ENCODE results near the gene RFXANK.

DNA sequence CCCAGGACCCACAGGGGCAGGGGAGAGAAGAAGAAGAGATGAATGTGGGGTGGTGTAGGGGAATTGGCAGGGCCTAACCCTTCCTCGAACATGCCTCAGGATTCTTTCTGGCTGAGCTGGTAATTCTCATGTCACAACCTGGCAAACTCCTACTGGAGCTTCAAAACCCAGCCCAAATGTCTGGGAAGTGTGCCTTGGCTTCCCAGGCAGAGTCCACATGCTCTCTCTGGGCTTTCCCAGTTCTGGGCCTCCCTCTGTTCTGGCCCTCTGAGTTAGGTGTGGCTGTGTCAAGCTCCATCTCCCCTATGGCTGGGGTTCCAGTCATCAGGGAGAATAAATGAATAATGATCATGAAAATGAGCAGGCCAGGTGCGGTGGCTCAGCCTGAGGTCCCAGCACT is 42.6 kb upstream of the RFXANK start:
- TF ChIP-seq BACH2 (CRISPR knock-in tag; IDR thresholded peaks at IDR 0.05; ENCODE audit: borderline replicate concordance), result no peak
- peak; percentile 95 for TF ChIP-seq ZFP3 (CRISPR knock-in tag; IDR thresholded peaks at IDR 0.05)
- TF ChIP-seq SNAI2 (CRISPR knock-in tag; IDR thresholded peaks at IDR 0.05), result no peak
- TF ChIP-seq, protein P1, sequence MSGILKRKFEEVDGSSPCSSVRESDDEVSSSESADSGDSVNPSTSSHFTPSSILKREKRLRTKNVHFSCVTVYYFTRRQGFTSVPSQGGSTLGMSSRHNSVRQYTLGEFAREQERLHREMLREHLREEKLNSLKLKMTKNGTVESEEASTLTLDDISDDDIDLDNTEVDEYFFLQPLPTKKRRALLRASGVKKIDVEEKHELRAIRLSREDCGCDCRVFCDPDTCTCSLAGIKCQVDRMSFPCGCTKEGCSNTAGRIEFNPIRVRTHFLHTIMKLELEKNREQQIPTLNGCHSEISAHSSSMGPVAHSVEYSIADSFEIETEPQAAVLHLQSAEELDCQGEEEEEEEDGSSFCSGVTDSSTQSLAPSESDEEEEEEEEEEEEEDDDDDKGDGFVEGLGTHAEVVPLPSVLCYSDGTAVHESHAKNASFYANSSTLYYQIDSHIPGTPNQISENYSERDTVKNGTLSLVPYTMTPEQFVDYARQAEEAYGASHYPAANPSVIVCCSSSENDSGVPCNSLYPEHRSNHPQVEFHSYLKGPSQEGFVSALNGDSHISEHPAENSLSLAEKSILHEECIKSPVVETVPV (CRISPR knock-in tag; IDR thresholded peaks at IDR 0.05), result no peak
- TF ChIP-seq ZNF565 (CRISPR knock-in tag; conservative IDR thresholded peaks at IDR 0.05; ENCODE audit: low read depth), result no peak
- TF ChIP-seq, protein P2, sequence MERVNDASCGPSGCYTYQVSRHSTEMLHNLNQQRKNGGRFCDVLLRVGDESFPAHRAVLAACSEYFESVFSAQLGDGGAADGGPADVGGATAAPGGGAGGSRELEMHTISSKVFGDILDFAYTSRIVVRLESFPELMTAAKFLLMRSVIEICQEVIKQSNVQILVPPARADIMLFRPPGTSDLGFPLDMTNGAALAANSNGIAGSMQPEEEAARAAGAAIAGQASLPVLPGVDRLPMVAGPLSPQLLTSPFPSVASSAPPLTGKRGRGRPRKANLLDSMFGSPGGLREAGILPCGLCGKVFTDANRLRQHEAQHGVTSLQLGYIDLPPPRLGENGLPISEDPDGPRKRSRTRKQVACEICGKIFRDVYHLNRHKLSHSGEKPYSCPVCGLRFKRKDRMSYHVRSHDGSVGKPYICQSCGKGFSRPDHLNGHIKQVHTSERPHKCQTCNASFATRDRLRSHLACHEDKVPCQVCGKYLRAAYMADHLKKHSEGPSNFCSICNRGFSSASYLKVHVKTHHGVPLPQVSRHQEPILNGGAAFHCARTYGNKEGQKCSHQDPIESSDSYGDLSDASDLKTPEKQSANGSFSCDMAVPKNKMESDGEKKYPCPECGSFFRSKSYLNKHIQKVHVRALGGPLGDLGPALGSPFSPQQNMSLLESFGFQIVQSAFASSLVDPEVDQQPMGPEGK (CRISPR knock-in tag; IDR thresholded peaks at IDR 0.05; ENCODE audit: borderline replicate concordance), result no peak
- no peak for TF ChIP-seq ESRRG (CRISPR knock-in tag; IDR thresholded peaks at IDR 0.05)
- no peak for TF ChIP-seq GLIS3 (CRISPR knock-in tag; IDR thresholded peaks at IDR 0.05)
- no peak for TF ChIP-seq OSR1 (CRISPR knock-in tag; IDR thresholded peaks at IDR 0.05)
- TF ChIP-seq TOX (CRISPR knock-in tag; IDR thresholded peaks at IDR 0.05; ENCODE audit: borderline replicate concordance), result no peak
- no peak for TF ChIP-seq ZFP30 (CRISPR knock-in tag; IDR thresholded peaks at IDR 0.05)
- no peak for TF ChIP-seq ISL1 (CRISPR knock-in tag; IDR thresholded peaks at IDR 0.05)

Data from SK-N-SH treated with all-trans-retinoic acid at 6 μM for 48 hours (cell line).